Measurements from ENCODE around the gene DENND1A. TPM values are rescaled to one million over a fixed set of nuclear protein-coding genes. Genes with fewer than 3 reads are reported as not detected.

The DENND1A gene
- total RNA-seq, 2 donors from 2014 or later, result 16.2 to 17.7 TPM

DNA sequence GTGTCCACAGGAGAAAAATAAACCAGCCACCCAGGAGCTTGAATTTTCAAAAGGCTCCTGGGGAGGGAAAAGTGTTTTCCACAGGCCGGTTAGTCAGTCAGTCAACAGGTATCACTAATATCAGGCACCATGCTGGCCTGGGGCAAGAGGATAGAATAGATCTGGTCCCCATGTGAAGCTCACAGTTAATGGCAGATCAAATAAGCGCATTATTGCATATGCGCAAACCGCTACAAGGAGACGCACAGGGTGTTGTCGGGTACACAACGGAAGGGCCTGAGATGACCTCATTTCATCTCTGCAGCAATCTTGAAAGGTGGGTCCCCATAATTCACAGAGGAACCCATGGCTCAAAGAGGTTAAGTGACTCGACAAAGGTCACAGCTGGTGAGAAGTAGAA, 313.2 kb downstream of the DENND1A start:
- DNase-seq (no peak), ATAC-seq (no peak)
- intact Hi-C loops (cut with DNase I), result no loop called here

DNA sequence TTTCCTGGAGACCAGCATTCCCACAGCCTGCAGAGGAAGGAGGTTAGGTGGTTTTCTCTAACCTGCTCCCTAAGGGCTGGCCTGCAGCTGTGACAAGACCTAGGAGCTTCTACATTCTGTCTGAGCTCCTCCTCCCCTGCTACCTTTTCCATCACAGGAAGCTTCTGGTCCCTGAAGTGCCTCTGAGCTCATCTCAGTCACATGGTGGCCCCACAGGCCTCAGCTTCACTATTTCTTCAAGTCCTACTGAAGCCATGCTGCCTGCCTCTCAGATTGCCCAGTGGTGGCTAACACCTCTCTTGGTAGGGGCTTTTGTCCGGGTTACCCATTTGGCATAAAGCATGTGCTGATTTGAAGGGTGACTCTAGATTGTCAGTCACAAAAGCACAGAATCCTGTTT, 314.5 kb downstream of the DENND1A start:
- DNase-seq, result no peak
- intact Hi-C loops (cut with DNase I), result no loop called here
- ATAC-seq, result no peak

DNA sequence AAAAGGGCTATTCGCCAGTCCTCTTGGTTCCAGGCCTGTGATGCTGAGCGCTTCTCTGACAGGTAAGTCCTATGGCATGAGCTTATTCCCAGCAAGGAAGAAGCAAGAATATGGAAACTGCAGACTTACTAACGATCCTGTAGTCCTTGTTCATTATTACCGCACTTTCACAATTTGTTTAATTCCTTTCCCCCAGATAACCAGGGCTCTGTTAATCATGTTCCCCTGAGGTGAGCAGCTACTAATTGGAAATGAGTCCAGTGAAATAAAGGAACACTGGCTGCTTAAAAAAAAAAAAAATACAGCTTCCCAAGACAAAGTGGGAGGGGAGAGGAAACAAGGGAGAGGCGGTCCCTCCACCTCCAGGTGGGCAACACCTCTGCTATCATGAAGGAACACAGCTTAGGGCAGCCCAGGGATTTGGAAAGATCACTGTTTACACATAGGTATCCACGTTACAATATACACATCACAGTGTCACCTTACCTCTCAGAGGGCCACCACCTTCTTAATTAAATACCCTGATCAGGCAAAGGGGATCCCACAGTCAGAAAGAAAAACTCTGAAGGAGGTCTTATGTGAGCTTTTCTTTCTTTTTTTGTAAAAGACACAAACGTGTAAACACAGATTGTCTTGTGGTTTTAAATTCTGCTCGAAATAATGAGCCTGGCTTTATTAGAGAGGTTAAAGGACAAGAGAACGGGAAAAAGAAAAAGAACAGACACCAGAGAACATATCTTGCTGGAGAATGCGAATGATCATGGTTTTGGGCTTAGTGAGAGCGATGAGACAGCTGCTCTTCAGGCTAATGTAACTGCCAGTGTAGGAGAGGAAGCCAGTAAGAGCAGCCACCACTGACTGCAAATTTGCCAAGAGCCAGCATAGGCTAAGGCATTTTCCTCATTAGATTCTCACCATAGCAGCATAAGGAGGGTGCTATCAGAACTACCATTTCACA, 315.3 kb downstream of the DENND1A start:
- intact Hi-C loops (cut with DNase I), result no loop called here
- DNase-seq, result no peak
- no peak for ATAC-seq

DNA sequence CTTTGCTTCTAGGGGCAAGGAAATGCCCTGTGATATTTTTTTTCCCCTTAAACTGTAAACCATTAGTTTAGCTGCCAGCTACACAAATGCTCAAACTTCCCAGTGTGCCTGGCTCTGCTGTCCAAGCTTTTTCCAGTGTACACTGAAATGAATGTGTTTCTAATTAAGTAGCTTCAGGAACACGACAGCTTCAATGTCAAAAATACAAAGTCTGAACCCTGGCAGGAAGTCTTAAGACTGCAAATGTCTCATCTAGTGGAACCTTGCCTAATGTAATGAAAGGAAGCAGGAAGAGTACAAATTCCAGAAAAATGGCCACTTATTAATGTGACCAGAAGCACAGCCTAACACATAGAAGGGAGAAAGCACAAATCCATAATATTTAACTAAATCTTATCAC, 318.7 kb downstream of the DENND1A start:
- DNase-seq (no peak), ATAC-seq (no peak)
- intact Hi-C loops (cut with DNase I), result no loop called here

GRCh38 chr9:123609844-123610243, 320.1 kb downstream of the DENND1A start:
- intact Hi-C loops (cut with DNase I), result no loop called here
- no peak for ATAC-seq
- no peak for DNase-seq

DNA sequence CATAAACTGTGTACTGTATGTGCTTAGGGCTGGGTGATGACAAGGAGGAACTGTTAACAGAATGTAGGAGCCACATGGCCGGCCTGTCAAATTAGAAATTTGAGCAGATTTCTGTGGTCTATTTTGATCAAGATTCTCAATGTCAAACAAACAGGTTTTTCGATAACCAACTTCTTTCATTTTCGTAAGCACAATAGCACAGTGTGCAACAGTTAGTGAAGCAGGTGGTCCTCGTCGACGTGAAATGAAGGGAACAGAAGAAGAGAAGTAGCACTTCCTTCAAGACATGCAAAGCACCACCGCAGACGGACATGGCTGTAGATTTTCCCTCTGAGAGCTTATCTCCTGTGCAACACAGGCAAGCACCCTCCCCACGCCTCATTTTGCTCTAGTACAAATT, 321.8 kb downstream of the DENND1A start:
- DNase-seq (no peak), ATAC-seq (no peak)
- intact Hi-C loops (cut with DNase I), result no loop called here

DNA sequence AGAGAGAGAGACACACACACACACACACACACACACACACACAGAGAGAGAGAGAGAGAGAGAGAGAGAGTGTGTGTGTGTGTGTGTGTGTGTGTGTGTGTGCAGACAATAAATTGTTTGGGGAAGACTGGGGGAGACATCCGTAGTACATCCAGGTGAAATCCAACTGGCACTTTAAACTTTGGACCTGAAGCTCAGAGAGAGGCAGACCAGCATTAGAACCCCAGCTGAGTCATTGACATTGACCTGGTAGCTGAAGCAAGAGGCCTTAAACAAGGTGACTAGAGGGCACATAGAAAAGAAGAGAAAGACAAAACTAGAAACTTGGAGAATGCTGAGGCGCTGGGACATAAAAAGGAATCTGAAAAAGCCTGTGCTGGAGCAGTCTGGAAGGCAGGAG, 322.4 kb downstream of the DENND1A start:
- ATAC-seq (no peak), DNase-seq (no peak)

GRCh38 chr9:123606141-123606540, 323.8 kb downstream of the DENND1A start:
- DNase-seq, result no peak
- no peak for ATAC-seq
- intact Hi-C loops (cut with DNase I), result no loop called here

More for the DNA sequence above, 322.4 kb downstream of the DENND1A start:
- intact Hi-C loops (cut with DNase I), result no loop called here

DNA sequence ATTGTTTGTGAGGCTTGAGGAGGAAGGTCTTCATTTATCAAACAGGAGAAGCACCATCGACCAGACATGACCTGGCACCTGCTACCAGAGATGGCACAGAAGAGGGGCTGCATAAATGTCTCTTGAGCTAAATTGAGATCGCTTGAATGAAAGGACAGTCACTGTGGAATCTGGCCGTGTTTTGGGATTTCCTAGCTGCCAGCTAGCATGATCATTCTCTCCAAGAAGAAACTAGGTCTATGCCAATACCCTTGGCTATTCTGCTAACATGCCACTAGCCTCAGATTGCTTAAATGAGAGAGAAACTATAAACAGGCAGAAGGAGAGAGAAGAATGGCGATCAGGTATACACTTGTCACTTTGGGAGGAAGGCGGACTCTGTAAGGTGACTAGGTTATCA, 324.6 kb downstream of the DENND1A start:
- ATAC-seq, result no peak
- intact Hi-C loops (cut with DNase I), result no loop called here
- DNase-seq, result no peak

DNA sequence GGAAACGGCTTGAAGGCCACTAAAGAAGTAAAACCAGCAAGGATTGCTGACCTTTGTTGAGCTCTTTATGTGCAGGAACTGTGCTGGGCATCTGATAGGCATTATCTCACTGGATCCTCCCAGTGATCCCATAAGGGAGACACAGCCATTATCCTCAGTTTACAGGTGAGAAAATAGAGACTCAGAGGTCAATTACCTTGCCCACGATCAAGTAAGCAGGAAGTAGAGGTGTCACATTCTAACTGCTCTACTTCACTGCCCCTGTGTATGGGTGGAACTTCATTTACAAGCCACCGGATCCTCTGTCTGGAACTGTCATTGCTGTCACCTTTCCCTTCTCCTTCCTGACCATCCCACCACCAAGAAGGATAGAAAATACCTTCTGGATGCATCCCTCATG, 325.1 kb downstream of the DENND1A start:
- intact Hi-C loops (cut with DNase I), result no loop called here
- no peak for ATAC-seq
- no peak for DNase-seq

DNA sequence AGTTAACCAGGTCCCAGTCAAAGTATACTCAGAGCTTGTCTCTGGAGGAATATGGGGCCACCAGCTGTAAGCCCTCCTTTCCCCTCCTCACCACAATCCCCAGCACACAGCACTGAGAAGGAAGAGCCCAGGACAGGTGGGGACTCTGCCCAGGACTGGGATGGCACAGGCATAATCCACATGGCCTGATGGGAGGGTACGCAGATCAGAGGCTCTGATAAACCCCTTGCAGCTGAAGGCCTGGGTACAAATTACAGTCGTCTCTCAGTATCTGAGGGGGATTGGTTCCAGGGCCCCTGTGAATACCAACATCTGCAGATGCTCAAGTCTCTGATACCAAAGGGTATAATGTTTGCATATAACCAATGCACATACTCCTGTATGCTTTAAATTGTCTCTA, 328.1 kb downstream of the DENND1A start:
- intact Hi-C loops (cut with DNase I), result no loop called here
- no peak for ATAC-seq
- DNase-seq, result no peak

- no peak for ATAC-seq
- intact Hi-C loops (cut with DNase I), result no loop called here
- DNase-seq, result no peak
These were observed 330.1 kb downstream of the DENND1A start for GRCh38 chr9:123599781-123600180.

DNA sequence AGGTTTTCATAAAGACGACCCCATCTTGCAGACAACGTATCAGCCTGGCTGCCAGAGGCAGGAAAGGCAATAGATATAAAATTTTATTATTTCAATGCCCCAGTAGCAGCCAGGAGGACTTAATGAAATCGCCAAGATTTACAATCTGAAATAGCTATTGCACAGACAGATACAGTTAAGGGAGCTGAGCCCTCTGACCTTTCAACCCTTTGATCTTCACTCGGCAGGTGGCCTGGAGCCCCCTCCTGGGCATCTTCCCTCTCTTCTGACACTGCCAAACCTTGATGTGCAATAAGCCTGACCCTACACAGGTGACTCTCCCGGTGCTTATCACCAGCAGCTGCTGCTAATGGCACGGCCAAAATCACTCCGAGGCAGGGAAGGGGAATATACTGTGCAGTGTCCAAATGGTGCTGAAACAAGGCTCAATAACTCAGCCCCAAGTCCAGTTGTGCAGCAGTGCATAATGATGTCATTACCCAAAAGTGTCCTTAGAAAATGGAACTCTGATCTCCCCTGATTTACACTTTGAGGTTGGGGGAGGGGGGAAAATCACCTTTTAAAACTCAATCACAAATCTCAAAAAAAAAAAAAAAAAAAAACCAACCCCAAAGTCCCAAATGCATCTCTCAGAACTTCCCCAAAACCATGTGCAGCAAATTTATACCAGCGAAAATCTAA, 331.9 kb downstream of the DENND1A start:
- DNase-seq (no peak), ATAC-seq (no peak)
- intact Hi-C loops (cut with DNase I), result no loop called here

DNA sequence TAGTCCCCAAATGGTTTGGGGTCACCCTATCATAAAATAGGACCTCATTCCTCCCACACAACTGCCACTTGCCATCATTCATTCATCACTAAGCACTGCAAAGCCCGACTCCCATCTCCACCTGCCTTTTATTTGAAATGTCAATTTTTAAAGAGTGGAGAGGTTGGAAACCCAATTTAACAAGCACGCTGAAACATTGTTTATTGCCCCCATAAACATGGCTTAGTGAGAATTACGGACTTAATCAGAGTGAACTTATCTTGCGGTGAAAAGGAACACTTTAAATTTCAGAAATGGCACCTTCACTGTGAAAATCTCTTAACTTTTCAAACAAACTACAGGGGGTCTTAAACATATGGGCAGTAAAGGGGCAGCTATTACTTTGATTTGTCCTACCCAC, 332.9 kb downstream of the DENND1A start:
- ATAC-seq (no peak), DNase-seq (no peak)
- intact Hi-C loops (cut with DNase I), result no loop called here

- ATAC-seq (no peak), DNase-seq (no peak)
- intact Hi-C loops (cut with DNase I), result no loop called here
These were observed 338.6 kb downstream of the DENND1A start for GRCh38 chr9:123591283-123591682.

DNA sequence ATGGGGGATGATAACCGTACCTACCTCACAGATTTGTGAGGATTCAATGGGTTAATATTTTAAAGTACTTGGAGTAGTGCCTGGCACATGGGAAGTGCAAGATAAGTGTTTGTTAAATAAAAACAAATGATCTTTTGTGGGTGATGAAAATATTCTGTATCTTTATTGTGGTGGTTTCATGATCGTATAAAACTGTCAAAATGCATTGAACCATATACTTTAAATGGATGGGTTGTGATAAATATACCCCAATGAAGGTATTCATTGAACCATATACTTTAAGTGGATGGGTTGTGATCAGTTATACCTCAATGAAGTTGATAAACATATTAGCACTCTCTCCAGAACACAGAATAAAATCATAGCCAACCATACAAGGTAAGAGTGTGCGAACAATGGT, 339.4 kb downstream of the DENND1A start:
- DNase-seq (no peak), ATAC-seq (no peak)
- intact Hi-C loops (cut with DNase I), result no loop called here

DNA sequence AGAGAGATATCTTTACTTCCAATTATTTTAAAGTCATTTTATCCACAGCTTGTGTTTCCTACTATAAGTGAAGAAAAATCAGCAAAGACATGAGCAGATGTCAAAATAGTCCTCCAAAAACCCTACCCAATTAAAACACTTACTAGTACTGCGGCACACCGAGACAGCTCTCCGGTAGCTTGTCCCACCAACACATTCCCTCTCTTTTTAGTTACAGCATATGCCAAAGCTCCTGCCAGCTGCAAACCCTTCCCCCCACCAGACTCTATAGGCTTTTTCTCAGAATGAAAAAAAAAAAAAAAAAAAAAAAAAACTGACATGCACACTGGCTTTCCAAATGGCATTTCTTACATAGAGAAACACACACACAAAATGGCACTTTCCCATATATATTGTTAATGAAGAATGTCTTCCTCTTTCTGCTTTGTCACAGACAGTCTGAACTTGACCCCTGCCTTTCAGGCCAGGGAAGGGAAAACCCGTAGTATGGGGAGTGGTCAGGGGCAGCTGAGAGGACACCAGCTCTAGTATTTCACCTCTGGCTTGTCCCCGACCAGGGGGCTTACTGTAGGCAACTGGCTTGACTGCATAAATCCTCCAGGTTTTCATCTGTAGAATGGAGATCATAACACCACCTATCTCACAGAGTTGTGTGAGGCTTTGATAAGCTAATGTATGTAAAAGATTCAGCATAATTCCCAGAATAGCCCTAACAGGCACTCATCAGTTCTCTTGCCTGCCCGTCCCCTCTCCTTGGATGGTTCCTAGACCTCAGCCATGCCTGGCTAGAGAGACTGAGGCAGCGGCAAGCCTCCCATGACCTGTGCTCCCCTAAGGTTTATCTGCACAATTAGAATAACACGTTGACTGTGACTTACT, 340.3 kb downstream of the DENND1A start:
- no peak for DNase-seq
- intact Hi-C loops (cut with DNase I), result no loop called here
- ATAC-seq, result no peak

- intact Hi-C loops (cut with DNase I), result no loop called here
- ATAC-seq, result no peak
- no peak for DNase-seq
These were observed 343.7 kb downstream of the DENND1A start for GRCh38 chr9:123586275-123586674.

- intact Hi-C loops (cut with DNase I), result no loop called here
- ATAC-seq (no peak), DNase-seq (no peak)
These were observed 345.4 kb downstream of the DENND1A start for GRCh38 chr9:123584202-123585176.

All from left cardiac atrium (tissue), 4 donors.